GM19035 (cell line): ENCODE results near the gene COL25A1.

Experiments used
- ATAC-seq: cut with Tn5 transposase; IDR thresholded peaks from one replicate; pipeline ENCODE4 v1.9.1; 2021; ENCODE audit not compliant: unreplicated experiment

Gene COL25A1

DNA sequence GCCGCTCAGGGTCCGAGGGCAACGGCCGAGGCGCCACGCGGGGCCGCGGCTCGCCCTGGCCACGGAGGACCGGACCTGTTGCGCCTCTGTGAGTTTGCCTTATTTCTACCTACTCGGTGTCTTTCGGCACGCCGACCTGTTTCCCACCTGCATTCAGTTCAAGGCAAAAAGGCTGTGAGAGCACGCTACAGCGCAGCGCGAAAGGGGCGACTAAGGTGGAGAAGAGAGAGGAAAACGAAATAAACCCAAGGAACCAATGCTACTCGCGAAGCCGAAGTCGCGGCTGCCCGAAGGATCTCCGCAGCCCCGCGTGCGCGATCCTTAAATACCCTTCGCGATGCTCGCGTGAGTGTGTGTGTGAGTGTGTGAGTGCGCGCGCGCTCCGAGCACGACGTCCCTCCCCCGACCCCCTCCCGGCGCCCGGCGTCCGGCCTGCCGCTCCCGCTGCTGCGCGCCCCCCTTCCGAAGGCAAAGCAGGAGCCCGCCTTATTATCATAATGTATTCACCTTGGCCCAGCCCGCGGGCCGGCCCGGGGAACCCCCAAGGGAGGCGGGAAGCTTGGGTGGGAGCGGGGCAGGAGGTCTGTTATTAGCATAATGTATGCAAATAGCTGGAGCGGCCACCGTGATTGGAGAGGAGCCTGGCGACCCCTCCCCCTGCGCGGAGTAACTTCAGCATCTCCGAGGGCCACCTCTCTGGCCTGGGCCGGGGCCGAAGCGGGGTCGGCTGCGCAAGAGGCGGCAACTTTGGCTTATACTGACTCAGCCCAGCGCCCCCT lies at the start of gene COL25A1:
Gene COL25A1 (minus strand): TSS at position 298 of the 779 bp plus-strand sequence.
- no peak for ATAC-seq

DNA sequence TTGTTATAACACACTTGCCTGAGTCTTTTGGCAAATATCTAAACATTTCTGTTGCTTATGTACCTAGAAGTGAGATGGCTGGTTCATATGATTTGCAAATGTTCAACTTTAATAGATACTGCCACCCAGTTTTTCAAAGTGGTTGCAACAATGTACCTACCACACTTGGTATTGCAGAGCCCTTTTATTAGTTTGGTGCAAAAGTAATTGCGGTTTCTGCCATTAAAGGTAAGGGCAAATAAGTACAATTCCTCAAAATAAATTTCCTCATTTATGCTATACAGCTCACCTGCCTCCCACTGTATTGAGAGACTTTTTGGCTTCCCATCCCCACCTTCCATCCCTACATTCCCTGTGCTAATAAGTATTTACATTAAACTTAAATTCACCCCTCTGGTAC lies 47.7 kb upstream of the COL25A1 start:
- no peak for ATAC-seq

GRCh38 chr4:109334129-109335105 lies 32.0 kb upstream of the COL25A1 start:
- ATAC-seq = no peak

DNA sequence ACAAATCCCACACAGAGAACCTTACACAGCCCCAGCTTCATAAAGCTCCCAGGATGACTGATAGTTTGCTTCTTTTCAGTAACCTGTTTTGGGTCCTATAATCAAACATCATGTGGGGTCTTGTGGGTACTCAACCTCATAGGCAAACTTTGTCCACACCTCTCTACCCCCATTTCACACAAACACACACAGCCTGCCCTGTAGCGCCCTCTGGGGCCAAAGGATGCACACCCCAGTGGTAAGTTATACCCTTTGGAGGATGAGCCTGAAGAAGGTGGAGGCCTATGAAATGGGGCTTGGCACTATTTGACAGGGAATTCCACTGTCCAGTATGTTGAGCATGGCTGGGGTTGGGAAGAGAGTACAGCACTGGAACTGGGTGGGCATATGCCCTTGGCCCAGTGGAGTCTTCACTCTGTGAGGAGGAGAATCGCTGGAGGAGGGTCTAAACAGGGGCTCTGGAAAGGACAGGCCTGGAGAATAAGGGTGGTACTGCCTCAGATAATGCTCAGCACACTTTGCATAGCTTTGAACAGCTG lies 30.5 kb upstream of the COL25A1 start:
- no peak for ATAC-seq

GRCh38 chr4:109327641-109328040 lies 25.2 kb upstream of the COL25A1 start:
- no peak for ATAC-seq

GRCh38 chr4:109325698-109326097 lies 23.2 kb upstream of the COL25A1 start:
- no peak for ATAC-seq

GRCh38 chr4:109323348-109323747 lies 20.9 kb upstream of the COL25A1 start:
- no peak for ATAC-seq

DNA sequence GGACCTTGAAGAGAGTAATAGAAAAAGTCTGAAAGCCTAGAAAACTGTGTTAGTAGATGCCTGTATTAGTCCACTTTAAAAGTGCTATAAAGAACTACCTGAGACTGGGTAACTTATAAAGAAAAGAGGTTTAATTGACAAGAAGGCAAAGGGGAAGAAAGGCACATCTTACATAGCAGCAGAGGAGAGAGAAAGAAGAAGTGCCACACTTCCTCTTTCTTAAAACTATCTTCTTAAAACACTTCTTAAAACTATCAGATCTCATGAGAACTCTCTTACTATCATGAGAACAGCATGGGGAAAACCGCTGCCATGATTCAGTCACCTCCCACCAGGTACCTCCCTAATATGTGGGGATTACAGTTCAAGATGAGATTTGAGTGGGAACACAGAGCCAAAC lies 18.8 kb upstream of the COL25A1 start:
- no peak for ATAC-seq

GRCh38 chr4:109319684-109320083 lies 17.2 kb upstream of the COL25A1 start:
- ATAC-seq = no peak

GRCh38 chr4:109319156-109319555 lies 16.7 kb upstream of the COL25A1 start:
- ATAC-seq = no peak

GRCh38 chr4:109315818-109316217 lies 13.4 kb upstream of the COL25A1 start:
- no peak for ATAC-seq

GRCh38 chr4:109315341-109315740 lies 12.9 kb upstream of the COL25A1 start:
- ATAC-seq = no peak

- ATAC-seq = no peak
Observed at GRCh38 chr4:109313168-109314133, 11.0 kb upstream of the COL25A1 start.

DNA sequence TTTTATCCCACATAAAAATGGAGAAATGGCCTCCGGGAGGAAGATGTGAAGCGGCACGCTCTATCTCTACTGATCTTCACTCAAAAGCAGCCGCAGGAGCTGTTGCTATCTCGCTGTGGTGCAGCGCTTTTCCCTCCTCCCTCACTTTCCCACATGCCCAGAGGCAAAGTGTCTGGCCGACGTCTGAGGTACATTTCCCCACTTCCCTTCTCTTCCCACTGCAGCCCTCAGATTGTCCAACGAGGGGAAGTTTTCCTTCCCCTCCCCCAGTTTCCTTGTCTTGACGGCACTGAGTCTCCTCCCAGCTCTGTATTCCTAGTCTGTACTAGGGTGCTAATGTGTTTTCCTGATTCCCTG lies 660 bp upstream of the COL25A1 start:
- ATAC-seq = no peak

GRCh38 chr4:109301651-109302360 lies 652 bp downstream of the COL25A1 start:
- no peak for ATAC-seq

DNA sequence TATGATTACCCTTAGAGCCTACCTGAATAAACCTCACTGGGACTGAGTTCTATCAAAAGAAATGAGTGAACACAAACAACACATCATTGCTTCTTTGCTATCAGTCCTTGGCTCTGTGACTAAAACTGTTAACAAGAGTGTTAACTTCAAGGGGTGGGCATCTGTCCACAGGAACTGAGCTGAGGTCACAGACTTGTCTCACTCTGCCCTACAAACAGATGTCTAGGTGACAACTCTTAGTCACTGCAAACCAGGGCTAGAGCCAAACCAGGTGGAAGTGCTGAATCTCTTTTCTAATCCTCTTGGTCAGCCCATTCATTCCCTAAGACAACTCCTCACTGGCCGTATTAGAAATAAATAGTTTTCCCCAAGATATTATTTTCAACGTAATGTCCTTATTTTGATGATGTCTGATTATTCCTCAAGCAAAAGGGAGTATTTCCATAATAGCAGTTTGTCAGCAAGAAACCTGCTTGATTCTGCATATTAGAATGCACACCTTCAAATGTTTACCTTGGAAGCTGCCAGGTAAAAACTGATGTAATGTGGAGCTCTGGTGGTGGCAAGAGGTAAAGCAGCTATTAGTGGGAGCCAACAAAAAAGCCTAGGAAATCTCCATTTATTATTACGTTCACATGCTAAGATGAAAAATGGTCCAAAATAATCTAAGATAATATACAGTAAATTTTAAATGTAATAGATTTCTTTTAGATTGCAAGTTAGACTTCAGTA lies 4.0 kb downstream of the COL25A1 start:
- no peak for ATAC-seq

- no peak for ATAC-seq
Observed at GRCh38 chr4:109296527-109296926, 5.9 kb downstream of the COL25A1 start.

DNA sequence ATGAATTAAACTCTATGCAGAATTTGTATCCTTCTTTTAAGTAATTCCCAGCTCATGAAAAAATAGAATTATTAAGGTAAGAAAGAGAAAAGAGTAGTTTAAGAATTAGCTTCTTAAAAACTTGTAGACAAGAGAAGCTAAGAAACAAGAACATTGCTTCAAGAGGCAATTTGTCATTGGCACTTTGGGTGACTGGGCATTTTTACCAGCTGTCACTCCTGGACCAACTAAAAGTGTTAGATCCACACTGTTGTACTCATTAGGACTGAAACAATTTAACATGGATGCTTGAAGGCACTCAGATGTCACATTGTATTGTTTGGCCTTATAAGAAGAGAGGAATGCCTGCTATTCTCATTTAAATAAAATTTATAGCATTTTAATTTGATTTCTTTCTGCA lies 7.4 kb downstream of the COL25A1 start:
- no peak for ATAC-seq

- no peak for ATAC-seq
Observed at GRCh38 chr4:109294468-109295020, 7.9 kb downstream of the COL25A1 start.
